NCI-H2196 treated with DMSO at 0.1 percent for 48 hours (cell line): ENCODE data around the gene ZNF544.
"Not testable (repeated sequence)": the region's sequence is repeated elsewhere in the genome, so short reads cannot be mapped to it uniquely, and the experiment has no call there.

Experiments
- DNase-seq: peaks from one replicate; lab custom pipeline; 2025; ENCODE audit not compliant: unreplicated experiment; lab: John Stamatoyannopoulos, UW

Gene ZNF544

DNA sequence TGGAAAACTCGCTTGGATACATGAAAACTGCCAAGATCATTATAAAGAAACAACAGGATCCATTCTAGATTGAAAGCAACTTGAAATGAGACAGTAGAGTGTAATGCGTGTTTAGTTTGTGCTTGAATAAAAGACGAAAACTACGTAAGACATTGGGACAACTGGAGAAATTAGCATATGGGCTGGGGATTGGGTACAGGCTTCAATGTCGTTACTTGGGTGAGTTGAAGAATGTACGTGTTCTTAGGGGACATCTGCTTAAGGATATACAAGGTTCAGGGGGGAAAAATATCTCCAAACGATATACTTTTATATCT, 76.0 kb downstream of the ZNF544 start:
- DNase-seq, result no peak

DNA sequence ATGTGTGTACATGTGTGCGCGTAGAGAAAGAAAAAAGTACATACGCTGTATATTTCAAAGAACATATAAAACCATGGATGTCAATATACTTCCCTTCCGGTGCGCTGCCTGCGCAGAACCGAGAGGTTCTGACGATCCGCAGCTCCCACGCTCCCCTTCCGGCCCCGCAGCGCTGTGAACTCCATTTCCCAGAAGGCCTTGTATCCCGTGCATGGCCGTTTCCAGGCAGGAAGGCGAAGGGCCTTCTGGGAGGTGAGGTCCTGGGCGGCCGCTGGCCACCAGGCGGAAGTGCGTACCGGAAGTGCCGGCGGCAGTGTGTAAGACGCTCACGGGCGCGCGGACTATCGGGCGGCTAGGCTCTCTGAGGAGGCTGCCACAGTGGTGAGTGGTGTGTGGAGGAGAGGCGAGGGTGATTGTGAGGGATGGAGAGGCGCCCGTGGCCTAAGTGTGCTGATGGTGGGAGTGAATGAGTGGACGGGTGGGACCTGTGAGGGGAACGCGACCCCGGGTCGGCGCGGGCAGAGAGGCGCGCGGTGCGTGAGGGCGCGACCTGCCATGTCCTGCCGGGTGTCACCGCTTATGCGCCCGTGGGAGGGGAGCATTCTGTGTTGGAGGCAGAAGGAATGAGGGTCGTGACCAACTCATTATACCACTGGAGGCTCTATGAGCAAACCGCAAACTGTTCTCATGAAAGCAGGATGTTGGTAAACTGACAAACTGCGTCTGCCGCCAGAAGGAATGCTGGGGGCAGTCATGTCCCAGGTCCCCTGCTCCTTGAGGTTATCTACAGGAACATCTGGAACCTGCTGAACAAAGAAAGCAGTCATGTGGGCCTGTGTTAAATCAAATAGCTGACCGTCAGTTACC, 76.6 kb downstream of the ZNF544 start, which contains the start of gene ERVK3-1:
TSS of gene ERVK3-1 (plus strand) at position 313 of the 867 bp plus-strand sequence. CDS start 6,792 bp downstream, outside the sequence.
- peak; percentile 95 for DNase-seq

DNA sequence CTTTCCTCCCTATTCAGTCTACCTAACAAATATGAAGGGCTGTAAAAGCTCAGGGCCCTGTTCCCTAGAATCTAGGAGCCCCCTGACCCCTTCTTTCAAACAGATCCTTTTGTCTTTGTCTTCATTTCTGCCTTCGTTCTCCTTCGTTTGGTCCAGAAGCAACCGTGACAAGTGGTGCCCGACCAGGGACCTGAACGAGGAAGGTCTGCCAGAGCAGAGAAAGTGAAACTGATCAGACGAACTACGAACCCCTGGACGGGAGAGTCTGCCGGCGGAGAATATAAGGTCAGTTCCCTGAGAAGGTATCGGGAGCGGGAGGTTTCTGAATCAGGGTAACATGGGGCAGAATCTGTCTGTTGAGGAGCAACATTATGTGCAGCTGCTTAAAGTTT, 77.2 kb downstream of the ZNF544 start:
- no peak for DNase-seq

DNA sequence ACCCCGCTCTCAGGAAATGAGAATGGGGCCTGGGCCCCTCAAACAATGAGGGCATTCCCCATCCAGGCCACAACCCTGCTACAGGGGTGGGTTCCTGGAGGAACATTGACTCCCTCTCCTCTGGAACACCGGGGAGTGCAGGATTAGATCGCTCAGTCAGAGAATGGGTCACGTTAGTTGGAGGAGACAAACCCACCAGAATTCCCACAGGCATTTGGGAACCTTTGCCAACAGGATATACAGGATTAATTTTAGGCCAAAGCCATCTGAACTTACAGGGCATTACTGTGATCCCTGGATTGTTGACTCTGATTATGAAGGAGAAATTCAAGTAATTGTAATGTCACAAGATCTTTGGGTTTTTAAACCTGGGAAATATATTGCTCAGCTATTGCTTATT, 79.0 kb downstream of the ZNF544 start:
- DNase-seq, result no peak

DNA sequence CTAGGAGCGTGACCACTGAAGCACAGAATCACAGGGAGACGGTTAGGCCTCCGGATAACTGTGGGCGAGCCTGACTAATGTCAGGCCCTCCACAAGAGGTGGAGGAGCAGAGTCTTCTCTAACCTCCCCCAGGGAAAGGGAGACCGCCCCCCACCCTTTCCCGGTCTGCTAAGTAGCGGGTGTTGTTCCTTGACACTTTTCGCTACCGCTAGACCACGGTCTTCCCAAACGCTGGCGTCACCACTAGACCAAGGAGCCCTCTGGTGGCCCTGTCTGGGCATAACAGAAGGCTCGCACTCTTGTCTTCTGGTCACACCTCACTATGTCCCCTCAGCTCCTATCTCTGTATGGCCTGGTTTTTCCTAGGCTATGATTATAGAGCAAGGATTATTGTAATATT, 82.0 kb downstream of the ZNF544 start:
- not testable (repeated sequence) for DNase-seq

DNA sequence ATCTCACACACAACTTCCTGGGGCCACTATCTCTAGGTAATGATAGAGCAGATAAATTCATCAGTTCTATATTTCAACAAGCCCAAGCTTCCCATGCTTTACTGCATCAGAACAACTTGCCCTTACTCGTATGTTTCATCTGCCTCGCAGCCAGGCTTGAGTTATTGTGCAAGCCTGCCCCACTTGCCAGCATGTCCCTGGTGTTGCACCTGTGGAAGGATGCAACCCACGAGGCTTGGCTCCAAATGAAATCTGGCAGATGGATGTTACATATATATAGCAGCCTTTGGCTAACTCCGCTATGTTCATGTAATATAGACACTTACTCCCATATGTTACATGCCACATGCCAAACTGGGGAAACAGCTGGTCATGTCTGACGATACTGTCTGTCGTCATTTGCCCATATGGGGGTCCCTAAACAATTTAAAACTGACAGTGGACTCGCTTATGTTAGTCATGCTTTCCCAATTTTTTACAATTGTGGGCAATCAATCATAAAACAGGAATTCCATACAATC, 82.7 kb downstream of the ZNF544 start:
- no peak for DNase-seq
